Ammon's horn (tissue), 1 donor: ENCODE measurements around the gene ZNF577.
"Not testable (repeated sequence)": the region's sequence is repeated elsewhere in the genome, so short reads cannot be mapped to it uniquely, and the experiment has no call there.

Experiments used
- DNase-seq: peaks from one replicate; pipeline ENCODE4 v3.0.0-alpha.2; 2016; ENCODE audit warnings: low spot score

ZNF577 gene

GRCh38 chr19:51887522-51888498 lies at the start of gene ZNF577:
Gene ZNF577 (minus strand): TSS chr19:51887951. CDS start chr19:51880382, 7,569 bp downstream.
- peak; percentile 93 for DNase-seq

GRCh38 chr19:51931921-51932320 lies 44.2 kb upstream of the ZNF577 start:
- DNase-seq, result no peak

- no peak for DNase-seq
Observed at GRCh38 chr19:51927859-51928258, 40.1 kb upstream of the ZNF577 start.

GRCh38 chr19:51926784-51927741 lies 39.3 kb upstream of the ZNF577 start, which contains the start of gene ZNF613:
Gene ZNF613 (plus strand): TSS chr19:51927472. CDS start chr19:51936221, 8,749 bp downstream.
- peak; percentile 95 for DNase-seq

GRCh38 chr19:51926426-51926783 lies 38.7 kb upstream of the ZNF577 start:
- no peak for DNase-seq

- DNase-seq, result no peak
Observed at GRCh38 chr19:51921949-51922348, 34.2 kb upstream of the ZNF577 start.

- DNase-seq, result no peak
Observed at GRCh38 chr19:51919606-51920005, 31.9 kb upstream of the ZNF577 start.

GRCh38 chr19:51916167-51916566 lies 28.4 kb upstream of the ZNF577 start:
- DNase-seq, result no peak

GRCh38 chr19:51915324-51915867 lies 27.6 kb upstream of the ZNF577 start:
- no peak for DNase-seq

- DNase-seq, result not testable (repeated sequence)
Observed at GRCh38 chr19:51907981-51908380, 20.2 kb upstream of the ZNF577 start.

GRCh38 chr19:51906108-51906507 lies 18.4 kb upstream of the ZNF577 start:
- not testable (repeated sequence) for DNase-seq

GRCh38 chr19:51905639-51906038 lies 17.9 kb upstream of the ZNF577 start:
- DNase-seq, result not testable (repeated sequence)

GRCh38 chr19:51905206-51905605 lies 17.5 kb upstream of the ZNF577 start:
- DNase-seq, result no peak

GRCh38 chr19:51904331-51905165 lies 16.8 kb upstream of the ZNF577 start, which contains the start of gene ZNF649:
Gene ZNF649 (minus strand): TSS chr19:51905017. CDS start chr19:51900107, 4,910 bp downstream.
- DNase-seq, result peak; percentile 94

GRCh38 chr19:51903192-51903591 lies 15.4 kb upstream of the ZNF577 start:
- peak; percentile 67 for DNase-seq

GRCh38 chr19:51901860-51902259 lies 14.1 kb upstream of the ZNF577 start:
- DNase-seq, result peak; percentile 5

- DNase-seq, result no peak
Observed at GRCh38 chr19:51891193-51891747, 3.5 kb upstream of the ZNF577 start.

GRCh38 chr19:51889934-51890333 lies 2.2 kb upstream of the ZNF577 start:
- no peak for DNase-seq

- DNase-seq, result no peak
Observed at GRCh38 chr19:51884713-51885112, 3.0 kb downstream of the ZNF577 start.

GRCh38 chr19:51882518-51882917 lies 5.2 kb downstream of the ZNF577 start:
- no peak for DNase-seq

GRCh38 chr19:51873097-51873496 lies 14.7 kb downstream of the ZNF577 start:
- no peak for DNase-seq
